HepG2 (cell line): ENCODE measurements around the gene CD9. TPM values are rescaled to one million over a fixed set of nuclear protein-coding genes. Genes with fewer than 3 reads are reported as not detected.
A peak's percentile ranks its signal among the peaks of the same experiment; 100 is the strongest.

Source experiments
- ARNT2 ChIP-seq: sonication (generic); formaldehyde crosslinking; IDR thresholded peaks from 2 replicates; pipeline ENCODE4 v1.8.0; 2022; ENCODE audit warnings: mild to moderate bottlenecking, low read depth, missing genetic modification reagents, moderate library complexity
- BRD4 ChIP-seq: sonication (generic); formaldehyde crosslinking; IDR thresholded peaks from 2 replicates; pipeline ENCODE4 v1.4.0; 2020; ENCODE audit warnings: missing genetic modification reagents
- CEBPG ChIP-seq: IDR thresholded peaks from 2 replicates; pipeline ENCODE4 v1.6.1; 2016
- ELF4 ChIP-seq: sonication (generic); formaldehyde crosslinking; IDR thresholded peaks from 2 replicates; pipeline ENCODE4 v1.5.0; 2020; ENCODE audit warnings: missing genetic modification reagents, mild to moderate bottlenecking, moderate library complexity, borderline replicate concordance
- KLF13 ChIP-seq: sonication (generic); formaldehyde crosslinking; IDR thresholded peaks from 2 replicates; pipeline ENCODE4 v1.4.0; 2020; ENCODE audit warnings: mild to moderate bottlenecking, missing genetic modification reagents
- KLF9 ChIP-seq: IDR thresholded peaks from 2 replicates; pipeline ENCODE4 v1.6.1; 2016; ENCODE audit warnings: low read depth
- MIER2 ChIP-seq: IDR thresholded peaks from 2 replicates; pipeline ENCODE4 v1.6.1; 2016; ENCODE audit warnings: missing biosample characterization, missing genetic modification reagents
- NFIC ChIP-seq: IDR thresholded peaks from 2 replicates; pipeline ENCODE4 v1.6.1; 2012; ENCODE audit warnings: mild to moderate bottlenecking, low read length, inconsistent platforms
- NR1H2 ChIP-seq: sonication (generic); formaldehyde crosslinking; IDR thresholded peaks from 2 replicates; pipeline ENCODE4 v1.8.1; 2022; ENCODE audit warnings: low read depth, missing genetic modification reagents, borderline replicate concordance
- PHB2 ChIP-seq: fragments of 450-650 bp; IDR thresholded peaks from 2 replicates; pipeline ENCODE4 v1.6.1; 2018; ENCODE audit not compliant: partially characterized antibody
- SAFB2 ChIP-seq: sonication (generic); formaldehyde crosslinking; IDR thresholded peaks from 2 replicates; pipeline ENCODE4 v1.5.1; 2020; ENCODE audit warnings: missing genetic modification reagents, low read depth, mild to moderate bottlenecking, borderline replicate concordance
- SNRNP70 ChIP-seq: fragments of 200-400 bp; formaldehyde crosslinking; IDR thresholded peaks from 2 replicates; pipeline ENCODE4 v1.6.1; 2017; ENCODE audit warnings: mild to moderate bottlenecking, low read depth, low read length, moderate library complexity
- SP1 ChIP-seq, 2 experiments: fragments of 450-650 bp in 1 of 2; sonication (generic) in 1 of 2; formaldehyde crosslinking in 1 of 2; IDR thresholded peaks; 2 replicates each; pipeline versions ENCODE4 v1.4.0 to v1.6.1; 2016 to 2020; ENCODE audit warnings: missing genetic modification reagents in 1 of 2
- TBL1XR1 ChIP-seq: fragments of 150-350 bp; IDR thresholded peaks from 2 replicates; pipeline ENCODE4 v1.6.1; 2014; ENCODE audit warnings: borderline replicate concordance, low read length; ENCODE audit not compliant: partially characterized antibody
- TFE3 ChIP-seq: IDR thresholded peaks from 2 replicates; pipeline ENCODE4 v1.6.1; 2016
- ZC3H4 ChIP-seq: sonication (generic); formaldehyde crosslinking; IDR thresholded peaks from 2 replicates; pipeline ENCODE4 v1.4.0; 2020; ENCODE audit warnings: missing genetic modification reagents, borderline replicate concordance
- ZNF142 ChIP-seq: sonication (generic); formaldehyde crosslinking; IDR thresholded peaks from 2 replicates; pipeline ENCODE4 v1.4.0; 2020; ENCODE audit warnings: missing genetic modification reagents
- ZNF18 ChIP-seq: sonication (generic); formaldehyde crosslinking; IDR thresholded peaks from 2 replicates; pipeline ENCODE4 v1.8.0; 2022; ENCODE audit warnings: mild to moderate bottlenecking, missing genetic modification reagents; ENCODE audit not compliant: insufficient replicate concordance
- ZNF234 ChIP-seq: sonication (generic); formaldehyde crosslinking; conservative IDR thresholded peaks from 2 replicates; pipeline ENCODE4 v1.5.1; 2020; ENCODE audit warnings: mild to moderate bottlenecking, missing genetic modification reagents
- ZNF235 ChIP-seq: sonication (generic); formaldehyde crosslinking; IDR thresholded peaks from 2 replicates; pipeline ENCODE4 v1.8.1; 2023; ENCODE audit warnings: mild to moderate bottlenecking, missing genetic modification reagents, borderline replicate concordance
- ZNF33A ChIP-seq: sonication (generic); formaldehyde crosslinking; IDR thresholded peaks from 2 replicates; pipeline ENCODE4 v1.5.1; 2020; ENCODE audit warnings: missing genetic modification reagents, mild to moderate bottlenecking, moderate library complexity, borderline replicate concordance
- ZNF350 ChIP-seq: sonication (generic); formaldehyde crosslinking; IDR thresholded peaks from 2 replicates; pipeline ENCODE4 v1.4.0; 2020; ENCODE audit warnings: mild to moderate bottlenecking, low read depth, missing genetic modification reagents, borderline replicate concordance
- ZNF354B ChIP-seq: sonication (generic); formaldehyde crosslinking; IDR thresholded peaks from 2 replicates; pipeline ENCODE4 v1.8.0; 2022; ENCODE audit warnings: mild to moderate bottlenecking, missing genetic modification reagents
- ZNF776 ChIP-seq: sonication (generic); formaldehyde crosslinking; IDR thresholded peaks from 2 replicates; pipeline ENCODE4 v1.4.0; 2020; ENCODE audit warnings: mild to moderate bottlenecking, missing genetic modification reagents
- polyA plus RNA-seq, 8 experiments: library from polyadenylated mRNA; depleted of rRNA in 3 of 8; stranded (reverse) in 7 of 8; unstranded in 1 of 8; fragments of >200 nt; fragmentation: Illumina TruSeq in 4 of 8; extraction: Trizol in 4 of 8; gene quantifications; 2 replicates each; pipeline versions ENCODE4 v1.2.1 to v1.2.3, GENCODE V29; 2011 to 2016; ENCODE audit warnings: low read depth in 4 of 8, missing spikeins in 1 of 8, mixed read lengths in 1 of 8; ENCODE audit not compliant: insufficient read depth in 1 of 8
- total RNA-seq, 5 experiments: library from RNA; depleted of rRNA; stranded (reverse); fragments of >200 nt; fragmentation: Illumina TruSeq; extraction: Trizol; gene quantifications; 2 replicates each; pipeline ENCODE4 v1.2.3, GENCODE V29; 2016; ENCODE audit warnings: low read depth in 1 of 5

Gene CD9
- total and polyA plus RNA-seq, 2 of the 13 experiments (the other 11 are each of a cell fraction or from before 2014, with no cell fraction given), result 5.8 to 38.3 TPM

GRCh38 chr12:6280053-6280469, 79.9 kb downstream of the CD9 start (continued):
- no peak for TF ChIP-seq ZNF235 (CRISPR knock-in tag)
- no peak for TF ChIP-seq ZC3H4
- TF ChIP-seq BRD4 (CRISPR knock-in tag), result no peak
- TF ChIP-seq TFE3, result peak; percentile 50
- no peak for TF ChIP-seq ZNF234 (CRISPR knock-in tag)
- no peak for TF ChIP-seq MIER2 (CRISPR knock-in tag)
- peak; percentile 35; the same call in 1 of the 2 replicates for TF ChIP-seq ZNF354B (CRISPR knock-in tag)
- TF ChIP-seq NFIC, result no peak
- TF ChIP-seq ZNF776 (CRISPR knock-in tag), result no peak
- no peak for TF ChIP-seq PHB2
- no peak for TF ChIP-seq KLF9
- no peak for TF ChIP-seq NR1H2 (CRISPR knock-in tag)
- TF ChIP-seq ELF4, result no peak
- no peak for TF ChIP-seq ZNF33A
- no peak for TF ChIP-seq SNRNP70
- no peak for TF ChIP-seq ARNT2
- TF ChIP-seq CEBPG (CRISPR knock-in tag), result no peak
- no peak for TF ChIP-seq ZNF142 (CRISPR knock-in tag)
- TF ChIP-seq KLF13, result no peak
- TF ChIP-seq TBL1XR1, result no peak
- no peak for TF ChIP-seq SAFB2 (CRISPR knock-in tag)
- peak; percentile 33; the same call in 1 of the 2 replicates for TF ChIP-seq ZNF350
- no peak for TF ChIP-seq ZNF18
- no peak for TF ChIP-seq SP1 (IDR thresholded peaks at IDR 0.05)
- no peak for TF ChIP-seq SP1 (CRISPR knock-in tag; IDR thresholded peaks at IDR 0.05)
